Activated CD8-positive, alpha-beta memory T cell treated with anti-CD3 and anti-CD28 coated beads, Interleukin-2, amount 50 U/mL, for 48 hours (primary cell): ENCODE measurements around the gene HMGB1.

Experiments used
- DNase-seq: peaks from one replicate; pipeline ENCODE4 v3.0.0-alpha.2; 2020

HMGB1 gene

GRCh38 chr13:30429721-30430694 is 35.7 kb downstream of the HMGB1 start:
- no peak for DNase-seq

GRCh38 chr13:30429235-30429634 is 36.5 kb downstream of the HMGB1 start:
- DNase-seq = no peak

GRCh38 chr13:30423891-30424290 is 41.8 kb downstream of the HMGB1 start:
- DNase-seq = no peak

DNA sequence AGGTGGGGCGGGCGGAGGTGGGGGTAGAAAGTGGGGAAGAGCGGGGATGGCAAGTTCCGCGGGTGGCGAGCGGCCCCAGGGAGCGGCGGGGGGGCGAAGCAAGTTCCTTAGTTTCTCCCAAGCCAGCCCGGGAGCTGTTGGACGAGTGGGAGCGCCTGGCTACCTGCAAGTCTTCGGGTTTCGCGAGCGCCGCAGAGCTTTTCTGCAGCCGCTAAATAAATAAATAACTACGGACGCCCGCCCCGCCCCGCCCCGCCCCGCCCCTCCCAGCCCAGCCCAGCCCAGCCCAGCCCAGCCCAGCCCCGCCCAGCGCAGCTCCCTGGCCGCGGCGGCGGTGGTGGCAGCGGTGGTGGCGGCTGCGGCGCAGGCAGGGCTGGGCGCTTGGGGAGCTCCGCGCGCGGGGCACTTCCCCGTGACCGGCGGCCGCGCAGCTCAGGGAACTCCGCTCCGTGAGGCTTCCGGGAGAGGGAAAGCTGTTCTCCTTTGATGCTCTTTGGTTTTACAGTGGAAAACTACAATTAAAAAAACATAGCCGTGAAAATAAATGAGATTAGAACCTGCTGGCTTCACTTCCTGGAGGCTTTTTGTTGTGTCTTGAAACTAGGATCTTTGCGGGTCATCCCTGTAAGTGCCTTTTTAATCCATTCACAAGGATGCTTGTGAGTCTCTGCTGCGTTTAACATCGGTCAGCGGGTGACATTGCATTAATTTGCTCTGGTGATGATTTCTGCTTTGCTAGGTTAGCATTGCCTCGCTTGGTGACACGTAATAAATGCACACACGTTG is 43.5 kb downstream of the HMGB1 start, which contains the start of gene UBE2L5:
Gene UBE2L5 (plus strand): TSS at position 440 of the 786 bp plus-strand sequence. CDS start 5,498 bp downstream, outside the sequence.
- DNase-seq = peak; percentile 84

GRCh38 chr13:30421093-30422053 is 44.4 kb downstream of the HMGB1 start:
- peak; percentile 70 for DNase-seq

DNA sequence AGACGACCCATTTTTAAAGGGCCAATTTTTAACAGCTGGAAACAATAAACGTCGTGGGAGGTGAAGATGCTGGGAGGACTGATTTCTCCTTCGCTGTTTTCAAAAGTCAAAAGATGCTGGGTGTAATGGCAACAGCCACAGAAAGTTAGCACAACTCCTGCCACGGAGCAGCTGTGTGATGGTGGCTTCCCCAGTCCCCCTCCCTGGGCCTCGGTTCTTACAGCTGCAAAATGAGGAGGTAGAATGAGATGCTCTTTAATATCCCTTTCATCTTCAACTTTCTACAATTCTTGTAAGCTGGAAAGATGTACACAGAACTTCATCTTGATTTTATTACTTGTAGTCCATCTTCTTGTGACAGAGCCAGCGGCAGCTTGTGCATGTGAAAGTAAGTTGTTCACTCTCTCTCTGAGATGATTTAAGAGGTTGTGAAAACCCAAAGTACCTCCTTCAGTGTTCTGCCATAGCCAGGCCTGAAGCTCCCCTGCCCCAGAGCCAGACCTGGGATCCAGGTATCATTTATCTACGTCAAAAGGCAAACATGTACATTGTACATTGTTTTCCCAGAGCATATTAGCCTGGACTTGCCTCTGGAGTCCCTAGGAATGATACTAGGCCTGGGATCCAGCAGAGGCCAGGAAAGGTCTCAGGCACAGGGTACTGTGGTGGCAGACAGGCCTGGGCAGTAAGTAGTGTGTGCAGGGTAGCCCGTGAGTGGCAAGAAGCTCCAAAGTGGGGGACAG is 46.8 kb downstream of the HMGB1 start:
- DNase-seq = no peak

- no peak for DNase-seq
These were observed 47.5 kb downstream of the HMGB1 start for GRCh38 chr13:30418075-30418716.

- DNase-seq = no peak
These were observed 49.3 kb downstream of the HMGB1 start for GRCh38 chr13:30416471-30416870.

- DNase-seq = no peak
These were observed 50.2 kb downstream of the HMGB1 start for GRCh38 chr13:30415430-30416030.

- DNase-seq = no peak
These were observed 51.9 kb downstream of the HMGB1 start for GRCh38 chr13:30413842-30414241.

DNA sequence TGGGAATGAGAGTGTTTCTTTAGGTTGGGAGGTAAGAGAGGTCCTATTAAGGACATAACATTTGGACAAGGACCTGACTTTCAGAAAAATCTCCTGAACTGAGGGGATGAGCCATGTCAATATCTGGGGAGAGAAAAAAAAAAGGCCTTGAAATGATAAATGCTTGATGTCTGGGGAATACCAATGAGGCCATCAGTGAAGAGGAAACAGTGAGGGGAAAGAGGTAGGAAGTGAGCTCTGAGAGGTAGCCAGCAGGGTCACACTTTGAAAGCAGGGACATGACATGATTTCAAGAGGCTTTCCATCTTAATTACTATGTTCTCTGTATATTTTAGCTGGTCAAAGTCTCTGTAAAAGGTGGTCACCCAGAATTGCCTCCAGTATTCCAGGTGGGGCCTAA is 53.4 kb downstream of the HMGB1 start:
- no peak for DNase-seq

DNA sequence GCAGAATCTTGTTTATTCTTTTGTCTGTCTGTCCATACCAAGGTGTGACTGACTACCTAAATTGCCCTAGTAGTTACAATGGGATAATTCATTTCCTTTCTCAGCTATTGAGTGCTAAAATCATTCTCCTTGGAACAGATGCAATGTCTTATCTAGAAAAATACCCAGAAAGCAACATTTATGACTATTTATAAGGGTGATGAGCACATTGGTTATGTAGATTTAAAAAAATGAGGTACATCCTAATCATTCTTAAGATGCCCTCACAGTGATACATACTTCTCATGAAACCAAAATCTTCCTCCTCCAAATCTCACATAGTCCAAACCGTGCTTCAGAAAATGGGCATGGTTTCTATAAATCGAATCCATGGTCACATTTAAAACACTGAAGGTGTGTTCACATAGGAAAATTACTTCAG is 55.0 kb downstream of the HMGB1 start:
- no peak for DNase-seq

GRCh38 chr13:30409886-30410704 is 55.6 kb downstream of the HMGB1 start:
- DNase-seq = no peak

DNA sequence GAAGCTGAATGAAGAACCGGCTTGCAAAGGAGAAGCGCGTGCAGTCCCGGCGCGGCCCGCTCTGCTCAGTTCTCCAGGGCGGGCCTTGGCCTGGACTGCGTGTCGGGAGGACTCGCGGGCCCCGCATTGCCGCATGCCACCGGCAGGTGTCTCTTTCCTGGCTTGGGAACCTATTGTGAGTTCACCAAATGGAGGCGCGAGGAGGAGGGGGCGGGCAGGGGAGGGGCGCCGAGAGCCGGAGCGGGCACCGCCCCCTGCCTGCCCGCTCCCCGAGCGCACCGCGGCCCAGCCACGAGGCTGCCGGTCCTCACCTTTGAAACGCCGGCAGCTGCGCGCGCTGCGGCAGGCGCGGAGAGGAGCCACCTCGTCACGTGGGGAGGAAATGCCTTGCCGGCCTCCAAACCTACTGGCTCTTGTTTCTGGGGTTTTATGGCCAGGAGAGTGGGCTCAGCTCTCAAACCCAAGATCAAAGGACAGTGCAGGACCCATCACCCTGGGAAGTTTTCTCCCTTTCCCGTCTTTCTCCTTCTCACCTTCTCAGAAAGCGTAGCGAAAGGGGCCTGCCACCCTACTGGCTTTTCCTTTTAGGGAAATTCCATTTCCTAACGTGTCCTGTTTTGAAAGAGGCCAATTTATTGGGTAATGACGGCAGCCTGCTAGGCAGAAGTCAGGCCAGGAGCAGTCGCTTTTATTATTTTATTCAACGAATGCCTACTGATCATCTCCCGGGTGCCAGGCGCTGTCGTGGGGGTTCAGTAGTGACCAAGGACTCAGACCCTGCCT is 57.2 kb downstream of the HMGB1 start:
- peak; percentile 94 for DNase-seq

- no peak for DNase-seq
These were observed 58.8 kb downstream of the HMGB1 start for GRCh38 chr13:30406779-30407416.
